ENCODE results near the gene VPS8.
"Not testable (repeated sequence)": the region's sequence is repeated elsewhere in the genome, so short reads cannot be mapped to it uniquely, and the experiment has no call there.

- TF ChIP-seq, protein P1, sequence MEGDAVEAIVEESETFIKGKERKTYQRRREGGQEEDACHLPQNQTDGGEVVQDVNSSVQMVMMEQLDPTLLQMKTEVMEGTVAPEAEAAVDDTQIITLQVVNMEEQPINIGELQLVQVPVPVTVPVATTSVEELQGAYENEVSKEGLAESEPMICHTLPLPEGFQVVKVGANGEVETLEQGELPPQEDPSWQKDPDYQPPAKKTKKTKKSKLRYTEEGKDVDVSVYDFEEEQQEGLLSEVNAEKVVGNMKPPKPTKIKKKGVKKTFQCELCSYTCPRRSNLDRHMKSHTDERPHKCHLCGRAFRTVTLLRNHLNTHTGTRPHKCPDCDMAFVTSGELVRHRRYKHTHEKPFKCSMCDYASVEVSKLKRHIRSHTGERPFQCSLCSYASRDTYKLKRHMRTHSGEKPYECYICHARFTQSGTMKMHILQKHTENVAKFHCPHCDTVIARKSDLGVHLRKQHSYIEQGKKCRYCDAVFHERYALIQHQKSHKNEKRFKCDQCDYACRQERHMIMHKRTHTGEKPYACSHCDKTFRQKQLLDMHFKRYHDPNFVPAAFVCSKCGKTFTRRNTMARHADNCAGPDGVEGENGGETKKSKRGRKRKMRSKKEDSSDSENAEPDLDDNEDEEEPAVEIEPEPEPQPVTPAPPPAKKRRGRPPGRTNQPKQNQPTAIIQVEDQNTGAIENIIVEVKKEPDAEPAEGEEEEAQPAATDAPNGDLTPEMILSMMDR (IDR thresholded peaks at IDR 0.05): not testable (repeated sequence)
- TF ChIP-seq EP300 (IDR thresholded peaks at IDR 0.05): not testable (repeated sequence)
Observed at GRCh38 chr3:184950816-184951215, 138.8 kb downstream of the VPS8 start.
